RPMI7951 (cell line): Measurements from ENCODE around the gene KRTAP2-1. TPM values are rescaled to one million over a fixed set of nuclear protein-coding genes. Genes with fewer than 3 reads are reported as not detected.
"Not testable (repeated sequence)": the region's sequence is repeated elsewhere in the genome, so short reads cannot be mapped to it uniquely, and the experiment has no call there.

Source experiments
- DNase-seq: peaks from one replicate; pipeline ENCODE4 v3.0.0-alpha.2; 2012; ENCODE audit warnings: low read depth
- total RNA-seq: library from RNA; depleted of rRNA; stranded (reverse); fragments of >200 nt; shearing (Covaris generic); gene quantifications from 2 replicates; pipeline ENCODE4 v1.2.3, GENCODE V29; 2014; rRNA removed

Gene KRTAP2-1
- total RNA-seq, 1 experiment from 2014 or later, result 0.48 TPM

DNA sequence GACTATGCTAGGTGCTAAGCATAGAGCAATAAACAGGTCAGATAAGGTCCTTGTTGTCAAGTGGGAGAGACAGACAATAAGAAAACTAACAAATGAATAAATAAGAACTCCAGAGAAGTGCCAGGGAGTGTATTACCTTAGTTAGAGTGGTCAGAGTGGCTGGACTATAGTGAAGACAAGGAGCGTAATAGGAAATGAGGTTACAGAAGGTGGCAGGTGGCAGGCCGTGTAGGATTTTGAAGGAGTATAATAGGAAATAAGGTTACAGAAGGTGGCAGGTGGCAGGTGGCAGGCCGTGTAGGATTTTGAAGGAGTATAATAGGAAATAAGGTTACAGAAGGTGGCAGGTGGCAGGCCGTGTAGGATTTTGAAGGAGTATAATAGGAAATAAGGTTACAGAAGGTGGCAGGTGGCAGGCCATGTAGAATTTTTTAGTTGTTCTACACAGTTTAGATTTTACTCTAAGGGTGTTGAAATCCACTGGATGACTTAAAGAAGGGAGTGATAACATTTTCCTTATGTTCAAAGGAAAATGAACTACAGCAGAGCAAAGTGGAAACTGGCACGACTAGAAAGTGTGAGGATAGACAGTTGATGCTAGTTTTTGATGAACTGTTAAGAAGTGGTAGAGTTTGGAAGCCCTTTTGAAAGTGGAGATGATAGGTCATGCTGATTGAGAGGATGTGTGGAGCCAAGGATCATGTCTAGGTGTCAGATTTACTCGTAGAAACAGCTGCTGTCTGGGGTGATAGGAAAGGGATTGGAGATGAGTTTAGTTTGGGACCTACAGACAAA lies 34.6 kb downstream of the KRTAP2-1 start:
- DNase-seq, result no peak

DNA sequence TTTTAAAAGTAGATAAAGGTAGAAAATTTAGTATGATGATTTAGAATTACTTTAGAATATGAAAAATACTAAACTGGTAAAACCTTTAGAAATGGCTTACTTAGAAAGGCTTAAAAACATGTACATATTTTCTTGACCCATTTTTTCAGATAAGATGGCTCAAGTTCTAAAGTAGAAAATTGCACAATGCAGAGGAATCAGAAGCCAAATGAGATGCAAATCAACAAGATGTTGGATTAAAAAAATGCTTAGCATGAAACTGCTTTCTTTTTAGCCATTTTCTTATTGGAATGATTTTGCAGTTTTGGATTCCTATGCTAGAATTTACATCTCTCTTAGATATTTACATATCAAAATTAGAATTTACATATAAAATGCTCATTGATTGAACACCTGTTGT lies 36.7 kb downstream of the KRTAP2-1 start:
- DNase-seq, result no peak

DNA sequence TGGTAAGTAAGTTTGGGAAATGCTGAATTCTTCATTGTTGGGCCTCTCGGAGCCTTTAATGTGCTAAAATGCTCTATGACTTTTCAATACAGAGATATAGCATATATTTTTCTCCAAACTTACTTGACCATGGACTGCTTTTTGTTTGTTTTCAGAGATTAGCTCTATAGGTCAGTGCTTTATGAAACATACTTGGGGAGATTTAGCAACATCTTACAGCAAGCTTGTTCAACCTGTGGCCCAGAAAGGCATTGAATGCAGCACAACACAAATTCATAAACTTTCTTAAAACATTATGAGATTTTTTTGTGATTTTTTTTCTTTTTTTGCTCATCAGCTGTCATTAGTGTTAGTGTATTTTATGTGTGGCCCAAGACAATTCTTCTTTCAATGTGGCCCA lies 37.2 kb downstream of the KRTAP2-1 start:
- no peak for DNase-seq

DNA sequence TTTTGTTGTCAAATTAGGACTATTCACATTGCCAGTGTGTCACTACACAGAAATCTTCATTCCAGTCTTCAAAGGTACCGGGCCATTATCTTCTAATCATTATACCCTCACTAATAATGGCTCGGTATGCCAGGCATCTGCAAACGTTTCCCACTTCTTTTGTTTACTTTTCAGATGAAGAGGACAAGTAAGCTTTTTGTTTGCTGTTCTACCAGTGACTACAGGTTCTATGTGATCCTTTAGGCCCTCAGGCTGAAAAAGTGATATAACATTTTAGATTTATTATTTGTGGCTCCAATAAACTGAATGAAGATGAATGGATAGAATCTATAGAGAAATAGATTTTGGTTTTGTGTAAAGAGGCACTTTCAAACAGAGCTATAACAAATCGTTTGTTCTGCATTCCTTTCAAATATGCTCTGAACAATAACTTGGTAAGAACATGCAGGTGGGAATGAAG lies 37.8 kb downstream of the KRTAP2-1 start:
- no peak for DNase-seq

DNA sequence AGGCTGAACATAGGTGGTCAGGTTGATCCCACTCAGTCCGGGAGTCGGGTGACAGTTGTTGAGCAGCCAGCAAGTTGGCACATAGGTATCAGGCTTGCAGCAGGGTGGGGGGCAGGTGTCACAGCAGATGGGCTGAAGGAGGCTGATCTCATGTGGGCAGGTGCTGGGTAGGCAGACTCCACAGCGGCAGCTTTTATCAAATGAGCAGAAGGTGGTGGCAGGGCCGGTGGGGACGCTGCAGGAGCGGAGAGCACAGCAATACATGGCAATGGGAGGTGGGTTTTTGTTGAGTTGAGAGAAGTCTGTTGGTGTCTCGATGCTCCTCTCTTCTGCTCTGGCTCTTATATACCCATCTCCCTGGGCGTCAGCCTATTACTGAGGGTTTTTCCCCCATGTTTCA lies 38.3 kb downstream of the KRTAP2-1 start, which contains the start of gene KRTAP3-1:
Gene KRTAP3-1 (minus strand): TSS at position 318 of the 400 bp plus-strand sequence. CDS start 54 bp downstream, at position 264.
- DNase-seq, result no peak

DNA sequence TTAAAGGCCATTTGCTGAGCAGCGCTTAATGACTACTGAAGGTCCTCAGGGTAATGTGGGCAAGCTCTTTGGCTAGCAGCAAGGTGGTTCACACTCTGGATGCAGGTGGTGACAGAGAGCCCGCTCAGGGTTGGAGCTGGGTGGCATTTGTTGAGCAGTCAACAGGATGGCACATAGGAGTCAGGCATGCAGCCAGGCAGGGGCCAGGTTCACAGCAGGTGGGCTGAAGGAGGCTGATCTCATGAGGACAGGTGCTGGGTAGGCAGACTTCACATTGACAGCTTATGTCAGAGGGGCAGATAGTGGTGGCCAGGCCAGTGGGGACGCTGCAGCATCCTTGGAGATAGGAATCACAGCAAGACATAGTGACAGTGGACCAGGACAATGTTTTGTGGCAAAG lies 42.7 kb downstream of the KRTAP2-1 start:
- DNase-seq, result no peak

DNA sequence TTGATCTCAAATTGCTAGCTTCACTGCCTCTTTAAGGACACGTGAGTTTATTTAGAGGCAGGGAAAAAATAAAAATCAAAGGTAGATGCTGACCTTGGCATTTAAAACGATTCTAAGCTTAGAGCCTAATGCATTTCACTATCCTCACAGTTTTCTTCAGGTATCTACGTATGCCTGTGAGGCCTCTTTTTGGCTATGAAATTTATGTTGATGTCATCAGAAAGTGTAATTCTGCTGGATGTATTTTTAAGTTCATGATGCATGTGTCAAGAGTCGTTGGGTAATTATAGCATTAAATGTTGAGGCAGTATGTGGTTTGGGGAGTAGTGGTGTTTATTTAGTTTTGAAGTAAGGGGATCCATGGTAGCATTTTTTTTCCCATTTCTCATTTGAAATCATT lies 43.2 kb downstream of the KRTAP2-1 start:
- DNase-seq, result no peak

DNA sequence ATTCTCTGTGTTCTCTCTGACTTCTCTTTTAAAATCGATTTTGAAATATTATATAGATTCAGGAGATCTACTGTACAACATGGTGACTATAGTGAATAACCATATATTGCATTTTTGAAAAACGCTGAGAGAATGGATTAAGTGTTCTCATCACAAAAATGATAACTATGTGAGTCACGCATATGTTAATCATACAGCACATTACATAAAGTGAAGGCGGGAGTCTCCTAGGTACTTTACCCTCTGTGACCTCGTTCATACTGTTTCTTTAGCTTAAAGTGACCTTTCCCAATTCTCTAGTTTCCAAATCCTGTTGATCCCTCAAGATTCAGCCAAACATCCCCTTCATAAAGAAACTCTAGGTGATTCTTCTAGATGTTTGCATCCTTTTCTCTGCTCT lies 44.3 kb downstream of the KRTAP2-1 start:
- no peak for DNase-seq

DNA sequence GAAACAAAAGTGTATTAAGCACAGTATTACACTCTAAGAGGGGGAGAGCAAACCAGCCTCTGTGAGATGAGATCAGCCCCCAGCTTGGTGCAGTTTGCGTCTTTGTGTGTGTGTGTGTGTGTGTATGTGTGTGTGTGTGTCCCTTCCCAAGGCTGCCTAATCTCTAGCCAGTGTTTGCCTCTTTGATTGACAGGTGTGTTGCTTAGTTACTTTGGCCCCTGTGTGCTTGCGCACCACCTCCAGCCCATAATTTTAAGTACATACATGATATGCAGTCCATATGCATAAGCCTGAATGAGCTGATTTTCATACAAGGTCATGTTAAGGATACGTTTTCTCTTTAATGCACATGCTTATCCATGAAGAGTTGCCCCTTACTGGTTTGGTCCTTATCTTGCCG lies 45.3 kb downstream of the KRTAP2-1 start:
- DNase-seq, result no peak

DNA sequence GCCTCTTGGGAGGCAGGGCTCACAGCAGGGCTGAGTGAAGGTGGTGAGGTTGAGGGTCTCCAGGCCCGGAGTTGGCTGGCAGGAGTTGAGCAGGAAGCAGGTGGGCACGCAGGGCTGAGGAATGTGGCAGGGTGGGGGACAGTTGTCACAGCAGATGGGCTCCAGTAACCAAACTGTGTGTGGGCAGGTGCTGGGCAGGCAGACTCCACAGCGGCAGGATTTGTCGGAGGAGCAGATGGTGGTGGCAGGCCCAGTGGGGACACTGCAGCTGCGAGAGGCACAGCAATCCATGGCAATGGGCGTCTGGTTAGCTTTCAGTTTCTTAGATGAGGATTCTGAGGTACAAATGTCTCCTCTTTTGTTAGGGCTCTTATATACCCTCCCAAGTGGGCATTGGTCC lies 47.6 kb downstream of the KRTAP2-1 start, which contains the start of gene KRTAP3-2:
Gene KRTAP3-2 (minus strand): TSS at position 344 of the 400 bp plus-strand sequence. CDS start 53 bp downstream, at position 291.
- not testable (repeated sequence) for DNase-seq

DNA sequence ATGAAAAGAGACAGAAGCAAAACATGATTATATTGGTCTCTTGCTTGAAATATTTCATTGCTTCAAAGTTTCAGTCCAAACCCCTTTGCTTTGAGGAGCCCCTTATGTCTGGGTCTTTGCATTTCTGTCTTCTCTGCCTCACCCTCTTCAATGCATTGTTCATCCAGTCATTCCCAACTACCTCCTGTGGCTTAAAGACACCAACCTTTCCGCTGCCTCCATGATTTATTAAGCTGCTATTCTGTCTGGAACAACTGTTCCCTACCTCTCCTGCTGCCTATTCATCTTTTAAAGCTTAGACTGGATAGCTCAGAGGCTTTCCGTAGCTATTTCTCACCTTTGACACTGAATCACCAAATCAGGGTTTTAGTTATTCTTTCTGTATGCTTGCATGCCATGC lies 49.8 kb downstream of the KRTAP2-1 start:
- no peak for DNase-seq

DNA sequence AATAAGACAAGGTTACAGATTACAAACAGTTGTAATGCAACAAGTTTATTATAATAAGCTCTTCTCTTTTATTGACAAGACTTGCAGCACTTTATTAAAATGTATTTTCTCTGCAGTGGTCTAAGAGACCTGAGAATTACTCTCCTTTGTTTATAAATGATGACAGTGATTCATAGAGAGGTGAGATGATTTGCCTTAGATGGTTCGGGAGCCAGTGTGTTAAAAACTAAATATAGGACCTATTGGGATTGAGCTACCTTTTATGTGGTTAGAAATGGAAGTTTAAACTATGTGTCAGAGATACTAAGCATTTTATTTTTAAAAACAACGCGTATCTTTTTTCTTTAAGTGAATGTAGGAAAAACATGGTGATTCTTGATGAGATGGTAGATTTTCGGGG lies 50.3 kb downstream of the KRTAP2-1 start:
- peak; percentile 49 for DNase-seq

Other genes with a start within 250 kb of the KRTAP2-1 start
- not detected in 2 replicates for gene KRT28, start 247.4 kb downstream of the KRTAP2-1 start, total RNA-seq
- gene KRT10, start 224.7 kb downstream of the KRTAP2-1 start, total RNA-seq, result 19.7 and 26.7 TPM in 2 replicates
- gene KRT12, start 180.1 kb downstream of the KRTAP2-1 start, total RNA-seq, result not detected in 2 replicates
- not detected in 2 replicates for gene KRT20, start 162.1 kb downstream of the KRTAP2-1 start, total RNA-seq
- gene KRT23, start 109.7 kb downstream of the KRTAP2-1 start, total RNA-seq, result 0.20 TPM in 1 of 2 replicates, not detected in the other
- gene KRT39, start 80.4 kb downstream of the KRTAP2-1 start, total RNA-seq, result 0.24 TPM in 1 of 2 replicates, not detected in the other
- not detected in 2 replicates for gene KRT40, start 63.0 kb downstream of the KRTAP2-1 start, total RNA-seq
- not detected in 2 replicates for gene KRTAP3-3, start 53.2 kb downstream of the KRTAP2-1 start, total RNA-seq
- gene KRTAP3-2, start 47.4 kb downstream of the KRTAP2-1 start, total RNA-seq, result not detected in 2 replicates
- gene KRTAP3-1, start 38.2 kb downstream of the KRTAP2-1 start, total RNA-seq, result not detected in 2 replicates
- gene KRTAP1-5, start 20.1 kb downstream of the KRTAP2-1 start, total RNA-seq, result not detected in 2 replicates
- gene KRTAP1-4, start 17.1 kb downstream of the KRTAP2-1 start, total RNA-seq, result not detected in 2 replicates
- not detected in 2 replicates for gene KRTAP1-3, start 12.4 kb downstream of the KRTAP2-1 start, total RNA-seq
- gene KRTAP1-1, start 5.9 kb downstream of the KRTAP2-1 start, total RNA-seq, result not detected in 2 replicates
- gene KRTAP2-2, start 7.9 kb upstream of the KRTAP2-1 start, total RNA-seq, result not detected in 2 replicates
- gene KRTAP2-3, start 12.8 kb upstream of the KRTAP2-1 start, total RNA-seq, result not detected in 2 replicates
- gene KRTAP2-4, start 18.6 kb upstream of the KRTAP2-1 start, total RNA-seq, result not detected in 2 replicates
- gene KRTAP4-7, start 36.8 kb upstream of the KRTAP2-1 start, total RNA-seq, result not detected in 2 replicates
- gene KRTAP4-8, start 50.8 kb upstream of the KRTAP2-1 start, total RNA-seq, result not detected in 2 replicates
- gene KRTAP4-16, start 54.9 kb upstream of the KRTAP2-1 start, total RNA-seq, result not detected in 2 replicates
- gene KRTAP4-9, start 58.1 kb upstream of the KRTAP2-1 start, total RNA-seq, result not detected in 2 replicates
- gene KRTAP4-11, start 71.1 kb upstream of the KRTAP2-1 start, total RNA-seq, result not detected in 2 replicates
- gene KRTAP4-12, start 76.9 kb upstream of the KRTAP2-1 start, total RNA-seq, result not detected in 2 replicates
- gene KRTAP4-6, start 93.2 kb upstream of the KRTAP2-1 start, total RNA-seq, result not detected in 2 replicates
- not detected in 2 replicates for gene KRTAP4-5, start 102.5 kb upstream of the KRTAP2-1 start, total RNA-seq
- not detected in 2 replicates for gene KRTAP4-4, start 113.4 kb upstream of the KRTAP2-1 start, total RNA-seq
- not detected in 2 replicates for gene KRTAP4-3, start 120.9 kb upstream of the KRTAP2-1 start, total RNA-seq
- gene KRTAP4-2, start 130.9 kb upstream of the KRTAP2-1 start, total RNA-seq, result not detected in 2 replicates
- not detected in 2 replicates for gene KRTAP4-1, start 137.6 kb upstream of the KRTAP2-1 start, total RNA-seq
- not detected in 2 replicates for gene KRTAP9-1, start 142.6 kb upstream of the KRTAP2-1 start, total RNA-seq
- gene KRTAP9-2, start 179.3 kb upstream of the KRTAP2-1 start, total RNA-seq, result not detected in 2 replicates
- gene KRTAP9-3, start 185.1 kb upstream of the KRTAP2-1 start, total RNA-seq, result not detected in 2 replicates
- gene KRTAP9-8, start 190.7 kb upstream of the KRTAP2-1 start, total RNA-seq, result not detected in 2 replicates
- gene KRTAP9-4, start 202.4 kb upstream of the KRTAP2-1 start, total RNA-seq, result not detected in 2 replicates
- gene KRTAP9-9, start 208.1 kb upstream of the KRTAP2-1 start, total RNA-seq, result not detected in 2 replicates
- not detected in 2 replicates for gene KRTAP9-6, start 218.1 kb upstream of the KRTAP2-1 start, total RNA-seq
- not detected in 2 replicates for gene KRTAP9-7, start 228.4 kb upstream of the KRTAP2-1 start, total RNA-seq